HG02642 (cell line): ENCODE results near the gene GBP7.

Source experiments
- ATAC-seq: cut with Tn5 transposase; IDR thresholded peaks from one replicate; pipeline ENCODE4 v1.9.1; 2021; ENCODE audit warnings: mild to moderate bottlenecking; ENCODE audit not compliant: unreplicated experiment, poor library complexity

The GBP7 gene

GRCh38 chr1:89125240-89125912 lies 50.4 kb downstream of the GBP7 start:
- ATAC-seq, result peak; percentile 35

- ATAC-seq, result no peak
These were observed 54.2 kb downstream of the GBP7 start for GRCh38 chr1:89121641-89122040.

DNA sequence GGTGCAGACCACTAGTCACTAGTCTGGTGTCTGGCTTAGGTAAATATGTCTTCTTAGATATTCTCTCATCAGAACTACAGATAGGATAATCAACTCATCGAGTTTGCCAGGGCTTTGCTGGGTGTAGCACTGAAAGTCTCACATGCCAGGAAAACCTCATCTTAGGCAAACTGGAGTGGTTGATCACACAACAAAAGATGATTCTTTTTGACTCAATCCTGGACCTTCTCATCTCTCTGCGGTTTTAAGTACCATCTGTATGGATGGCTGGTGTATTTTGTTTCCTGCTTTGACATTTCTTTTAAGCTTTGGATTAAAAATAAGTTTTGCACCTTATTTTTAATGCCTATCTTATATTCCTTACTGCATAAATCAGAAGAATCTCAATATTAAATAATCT lies 61.1 kb downstream of the GBP7 start:
- no peak for ATAC-seq

- ATAC-seq, result no peak
These were observed 62.8 kb downstream of the GBP7 start for GRCh38 chr1:89112871-89113613.

DNA sequence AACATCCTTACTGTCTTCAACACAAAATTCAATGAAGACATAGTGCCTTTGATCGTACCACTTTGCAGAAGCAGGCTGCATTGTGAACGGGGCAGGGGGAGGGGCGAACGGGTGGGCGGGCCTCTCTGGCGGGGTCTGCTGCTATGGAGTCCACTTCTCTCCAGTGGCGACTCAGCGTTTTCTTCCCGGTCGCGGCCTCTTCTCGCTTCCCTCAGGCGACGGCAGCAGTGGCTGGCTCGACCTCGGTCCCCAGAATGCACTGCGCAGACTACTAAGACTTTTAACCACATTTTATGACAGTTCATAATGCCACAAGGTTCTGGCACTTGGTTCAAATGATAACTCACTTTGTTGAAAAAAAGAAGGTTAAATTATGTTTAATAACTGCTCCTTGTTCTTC lies 71.1 kb downstream of the GBP7 start:
- no peak for ATAC-seq

- ATAC-seq, result no peak
These were observed 71.7 kb downstream of the GBP7 start for GRCh38 chr1:89104147-89104546.

- ATAC-seq, result no peak
These were observed 73.8 kb downstream of the GBP7 start for GRCh38 chr1:89102021-89102420.

- no peak for ATAC-seq
These were observed 75.4 kb downstream of the GBP7 start for GRCh38 chr1:89100412-89100811.

GRCh38 chr1:89098857-89099256 lies 76.9 kb downstream of the GBP7 start:
- ATAC-seq, result no peak

- no peak for ATAC-seq
These were observed 80.1 kb downstream of the GBP7 start for GRCh38 chr1:89095737-89096136.

DNA sequence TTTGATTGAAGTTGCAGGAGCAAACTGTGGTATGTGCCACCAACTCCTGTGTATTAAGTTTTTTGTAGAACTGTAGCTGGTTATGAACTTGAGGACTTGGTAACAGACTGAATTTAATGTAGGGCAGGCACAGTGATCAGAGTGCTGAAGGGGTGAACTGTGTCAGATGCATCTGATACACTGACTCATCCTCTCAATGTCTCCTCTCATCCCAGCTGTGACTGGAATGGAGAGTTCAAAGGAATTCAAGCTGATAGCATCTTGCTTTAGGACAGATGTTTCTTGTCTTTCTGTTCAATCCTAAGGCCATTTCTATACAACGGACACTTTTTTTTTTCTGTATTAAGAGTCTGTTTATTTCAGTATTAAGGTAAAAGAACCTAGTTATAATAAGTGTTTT lies 85.8 kb downstream of the GBP7 start:
- no peak for ATAC-seq

- ATAC-seq, result no peak
These were observed 87.2 kb downstream of the GBP7 start for GRCh38 chr1:89088572-89088971.

- no peak for ATAC-seq
These were observed 88.6 kb downstream of the GBP7 start for GRCh38 chr1:89087241-89087640.

DNA sequence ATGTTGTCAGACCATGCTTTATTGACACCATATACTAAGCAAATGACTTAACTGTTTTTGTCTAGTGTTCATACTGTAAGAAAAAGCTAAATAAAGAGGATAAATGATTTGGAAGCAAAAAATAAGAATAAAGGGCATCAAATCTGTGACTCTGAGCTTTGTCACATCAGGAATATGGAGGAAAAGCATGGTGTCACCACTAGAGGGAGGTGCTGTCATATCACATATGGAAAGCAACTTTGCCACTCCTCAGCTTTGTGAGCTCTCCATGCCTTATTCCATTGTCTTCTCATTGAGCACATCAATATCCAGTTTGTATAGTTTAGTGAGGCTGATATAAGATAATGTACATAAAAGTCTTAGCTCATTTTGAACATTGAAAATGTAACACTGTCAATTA lies 90.0 kb downstream of the GBP7 start:
- no peak for ATAC-seq
